GM21786 (cell line): Measurements from ENCODE around the gene NR2E1.

ENCODE experiments used
- ATAC-seq: cut with Tn5 transposase; IDR thresholded peaks from one replicate; pipeline ENCODE4 v1.9.1; 2021; ENCODE audit not compliant: unreplicated experiment

Gene NR2E1

DNA sequence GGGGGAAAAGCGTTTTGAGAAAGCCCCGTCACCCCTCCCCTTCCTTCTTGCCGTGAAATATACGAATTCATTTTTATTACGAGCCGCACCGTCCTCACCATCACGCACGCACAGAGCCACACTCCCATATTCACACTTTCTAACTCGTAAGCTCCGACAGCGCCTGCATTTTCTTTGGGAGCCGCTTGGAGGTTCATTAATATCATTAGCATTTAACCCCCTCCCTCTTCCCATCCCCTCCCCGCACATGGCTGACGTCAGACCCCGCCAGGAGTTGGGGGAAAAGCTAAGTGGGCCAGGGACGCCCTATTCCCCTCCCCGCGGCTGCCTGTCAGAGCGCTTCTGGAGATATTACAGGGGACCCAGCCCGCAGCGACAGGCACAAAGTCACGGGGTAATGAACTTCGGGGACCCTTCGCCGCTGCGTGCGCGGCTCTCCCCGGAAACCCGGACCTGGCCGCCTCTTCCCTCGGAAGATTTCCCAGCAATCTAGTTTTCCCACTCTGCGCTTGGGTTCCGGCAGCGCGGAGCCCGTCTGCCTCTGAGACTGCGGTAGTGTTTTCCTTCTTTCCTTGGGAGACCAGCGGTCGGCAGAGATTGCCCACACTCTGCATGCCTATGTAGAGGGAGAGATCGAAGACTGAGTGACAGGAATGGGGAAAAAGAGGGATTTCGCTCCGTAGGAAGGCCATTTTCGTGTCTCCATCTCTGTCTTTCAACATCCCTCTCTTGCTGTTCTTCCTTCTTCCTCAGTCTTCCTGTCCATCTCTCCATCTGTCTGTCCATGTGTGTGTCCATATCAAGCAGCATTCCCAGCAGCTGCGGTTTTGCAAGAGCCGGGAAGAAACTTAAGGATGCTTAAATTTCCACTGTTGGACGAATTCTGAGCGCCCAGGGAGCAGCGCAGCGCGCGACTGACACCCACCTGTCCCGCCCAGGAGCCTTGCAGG is at the start of gene NR2E1:
Gene NR2E1 (plus strand): TSS at position 309 of the 950 bp plus-strand sequence. CDS start 744 bp downstream, outside the sequence.
- ATAC-seq: no peak

DNA sequence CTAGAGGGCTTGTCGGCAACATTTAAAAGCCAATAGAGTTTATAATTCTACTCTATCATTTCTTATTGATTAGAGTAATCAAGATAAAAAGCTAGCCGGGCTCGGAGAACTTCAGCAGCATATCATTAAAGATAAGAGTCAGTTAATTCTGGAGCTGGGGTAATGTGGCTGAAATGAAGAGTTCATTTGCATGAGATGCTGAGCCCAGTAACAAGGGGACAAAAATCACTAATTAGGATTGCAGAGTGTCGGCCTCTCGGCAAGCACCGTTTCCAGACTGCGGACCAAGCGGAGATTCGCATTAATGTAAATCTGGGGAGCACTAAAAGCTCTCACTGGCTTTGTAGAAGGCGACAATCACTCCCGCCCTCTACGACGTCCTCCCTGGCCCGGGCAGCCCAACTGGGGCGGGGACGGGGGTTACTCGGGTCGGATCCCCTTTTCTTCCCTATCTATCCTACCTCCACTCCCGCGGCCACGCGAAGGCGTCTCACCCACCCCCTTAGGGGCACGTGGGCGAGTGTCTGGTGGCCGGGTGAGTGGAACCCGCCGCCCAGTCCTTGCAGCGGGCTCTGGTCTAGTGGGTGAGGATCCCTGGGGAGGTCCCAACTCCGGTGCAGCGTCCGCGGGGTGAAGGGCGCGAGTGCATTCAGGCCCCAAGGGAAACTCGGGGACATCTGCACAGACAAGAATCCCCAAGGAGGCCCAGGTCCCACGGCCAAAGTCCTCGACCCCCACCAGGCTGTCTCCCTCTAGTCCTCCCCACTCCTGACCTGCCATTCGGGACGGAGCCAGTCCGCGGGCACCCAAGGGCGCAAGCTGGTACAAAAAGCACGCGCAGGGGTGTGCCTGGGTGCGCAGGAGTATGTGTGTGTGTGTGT is 49.0 kb upstream of the NR2E1 start:
- no peak for ATAC-seq

DNA sequence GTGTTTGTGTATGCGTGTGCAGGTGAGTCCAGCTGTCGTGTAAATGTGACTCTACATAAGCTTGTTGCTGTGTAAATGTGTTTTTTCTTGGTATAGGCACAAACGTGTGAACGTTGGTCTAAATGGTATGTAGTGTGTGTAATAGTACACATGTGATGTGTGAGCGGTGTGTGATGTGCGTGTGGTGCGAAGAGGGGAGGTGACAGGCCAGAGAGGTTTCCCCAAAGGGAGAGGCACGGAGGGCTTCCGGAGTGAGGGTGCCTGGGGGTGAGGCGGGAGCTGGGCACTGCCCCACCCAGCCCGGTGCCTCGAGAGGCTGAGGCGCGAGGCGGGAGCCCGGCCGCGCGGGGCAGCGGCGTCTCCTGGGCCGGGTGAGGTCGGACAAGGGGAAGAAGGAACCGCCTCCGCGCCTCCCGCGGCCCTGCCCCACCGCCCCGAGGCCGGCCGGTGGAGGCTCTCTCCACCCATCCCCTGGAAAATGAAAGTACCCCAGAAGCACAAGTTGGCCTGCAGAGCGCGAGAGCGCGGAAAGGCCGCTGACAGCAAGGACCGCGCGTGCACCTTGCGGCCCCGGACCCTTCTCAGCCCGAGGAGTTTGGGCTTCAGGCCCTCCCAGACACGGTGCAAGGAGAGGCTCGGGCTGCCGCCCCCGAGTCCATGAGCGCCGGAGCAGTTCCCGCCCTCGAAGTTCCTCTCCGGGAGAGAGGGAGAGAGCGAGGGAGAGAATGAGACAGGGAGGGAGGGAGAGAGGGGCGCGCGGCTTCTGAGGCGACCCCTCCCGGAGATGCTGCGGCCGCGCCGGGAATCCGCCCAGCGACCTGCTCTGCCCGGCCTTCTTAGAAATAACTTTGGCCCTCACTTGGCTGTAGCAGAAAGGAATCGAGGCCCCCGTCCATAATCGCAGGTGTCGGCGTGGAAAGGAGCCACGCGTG is 48.1 kb upstream of the NR2E1 start:
- ATAC-seq: no peak

DNA sequence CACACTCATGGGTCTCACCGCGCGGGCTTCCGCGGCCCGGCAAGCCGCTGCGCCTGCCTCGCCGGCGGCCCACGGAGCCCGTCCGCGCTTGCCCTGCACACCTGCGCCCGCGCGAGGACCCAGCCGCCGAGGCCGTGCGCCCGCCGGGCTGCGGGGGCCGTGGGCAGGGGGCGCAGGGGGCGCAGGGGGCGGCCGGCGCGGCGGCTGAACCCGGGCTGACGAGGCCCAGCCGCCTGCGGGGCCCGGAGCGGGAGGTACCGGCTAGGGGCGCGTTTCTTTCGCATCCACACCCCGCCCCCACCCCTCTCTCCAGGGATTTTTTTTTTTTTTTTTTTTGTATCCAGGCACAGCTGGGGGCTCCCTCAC is 47.5 kb upstream of the NR2E1 start:
- no peak for ATAC-seq

DNA sequence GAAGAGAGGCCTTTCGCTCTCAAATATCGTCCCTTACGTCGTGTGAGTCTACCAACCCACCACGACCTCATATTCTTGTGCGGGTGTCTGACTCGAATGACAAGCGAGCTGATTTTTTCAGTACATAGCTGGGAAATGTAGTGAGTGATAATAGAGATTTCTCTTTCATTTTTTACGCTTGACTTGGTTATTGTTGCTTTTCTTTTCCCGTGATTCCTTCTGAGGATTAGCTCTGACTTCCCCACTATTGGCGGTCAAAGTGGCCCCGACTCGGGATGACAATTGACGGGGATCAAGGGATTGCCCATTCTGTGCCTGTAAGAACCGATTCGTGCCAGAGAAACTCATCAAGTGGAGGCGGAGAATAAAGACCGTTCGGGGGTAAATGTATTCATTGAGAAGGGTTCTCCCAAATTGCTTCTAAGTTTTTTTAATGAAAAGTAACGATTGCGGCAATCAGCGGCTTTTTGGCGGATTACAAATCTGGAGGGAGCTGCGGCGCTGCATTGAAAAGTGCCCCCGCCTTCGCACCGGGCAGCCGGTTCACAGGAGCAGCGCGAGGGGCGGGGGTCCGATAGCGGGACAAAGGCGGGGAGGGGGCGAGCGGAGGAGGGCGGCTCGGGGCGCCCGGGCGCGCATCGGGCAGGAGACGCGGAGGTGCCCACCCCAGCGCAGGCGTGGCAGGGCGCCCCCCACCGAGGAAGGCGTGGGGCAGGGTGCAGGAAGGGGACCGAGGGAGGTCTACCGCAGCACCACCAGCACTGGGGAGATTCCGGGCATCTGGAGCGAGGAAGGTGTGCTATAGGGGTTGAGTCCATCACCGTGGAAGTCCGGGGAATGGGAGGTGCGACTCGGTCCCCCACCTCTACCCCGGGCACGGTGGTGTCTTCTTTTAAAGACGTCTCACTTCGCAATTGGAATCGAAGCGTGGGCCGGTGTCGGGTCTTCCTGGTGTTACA is 46.7 kb upstream of the NR2E1 start:
- ATAC-seq: no peak

DNA sequence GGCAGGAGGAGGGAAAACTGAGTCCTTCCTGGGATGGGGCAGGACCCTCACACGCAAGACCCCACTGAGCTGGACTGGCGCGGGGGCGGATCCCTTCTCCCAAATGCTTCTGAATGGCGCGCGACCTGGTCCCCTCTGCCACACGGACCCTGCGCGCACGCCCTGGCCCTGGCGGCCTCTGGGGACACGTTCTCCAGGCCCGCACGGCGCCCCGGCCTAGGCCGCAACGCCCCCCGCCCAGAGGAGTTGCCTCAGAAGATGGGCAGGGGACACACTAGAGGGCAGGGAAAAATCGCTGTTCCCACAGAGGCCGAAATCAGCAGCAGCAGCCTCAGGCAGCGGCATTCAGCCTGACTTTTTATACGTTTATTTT is 46.1 kb upstream of the NR2E1 start:
- no peak for ATAC-seq

DNA sequence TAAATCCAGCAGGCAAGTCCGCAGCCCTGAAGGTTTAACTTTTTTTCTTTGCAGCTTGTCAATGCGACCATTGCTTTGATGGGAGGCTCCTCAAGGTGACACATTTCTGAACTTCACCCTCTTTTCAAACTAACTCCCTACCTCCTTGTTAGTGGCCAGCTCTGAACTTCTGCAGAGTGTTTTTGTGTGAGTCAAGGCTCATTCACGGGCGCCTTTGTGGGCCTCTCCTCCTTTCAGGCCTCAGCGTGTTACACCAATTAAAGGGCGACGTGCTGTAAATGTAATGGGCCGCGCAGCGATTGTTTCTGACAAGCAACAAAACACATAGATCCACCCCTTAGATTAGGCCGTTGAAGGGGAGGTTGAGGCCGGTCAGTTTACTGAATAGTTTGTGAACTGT is 45.5 kb upstream of the NR2E1 start:
- ATAC-seq: no peak

DNA sequence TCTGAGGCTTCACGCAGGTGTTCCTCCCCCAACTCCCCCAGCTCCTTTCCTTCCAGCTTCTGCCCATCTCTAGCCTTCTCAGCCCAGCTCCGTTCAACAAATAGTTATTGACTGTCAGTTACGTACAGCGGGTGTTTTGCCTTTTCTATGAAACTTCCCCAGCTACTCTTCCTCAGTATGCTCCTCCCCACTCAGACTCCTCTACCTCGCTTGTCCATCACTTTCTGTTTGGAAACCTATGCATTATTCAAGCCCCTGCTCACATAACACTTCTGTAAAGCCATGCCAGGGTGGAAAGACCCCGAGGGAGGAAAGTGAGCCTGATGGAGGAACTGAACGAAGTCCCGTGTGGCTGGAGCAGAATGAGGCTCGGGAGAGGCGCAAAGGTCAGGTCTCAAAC is 44.2 kb upstream of the NR2E1 start:
- no peak for ATAC-seq

DNA sequence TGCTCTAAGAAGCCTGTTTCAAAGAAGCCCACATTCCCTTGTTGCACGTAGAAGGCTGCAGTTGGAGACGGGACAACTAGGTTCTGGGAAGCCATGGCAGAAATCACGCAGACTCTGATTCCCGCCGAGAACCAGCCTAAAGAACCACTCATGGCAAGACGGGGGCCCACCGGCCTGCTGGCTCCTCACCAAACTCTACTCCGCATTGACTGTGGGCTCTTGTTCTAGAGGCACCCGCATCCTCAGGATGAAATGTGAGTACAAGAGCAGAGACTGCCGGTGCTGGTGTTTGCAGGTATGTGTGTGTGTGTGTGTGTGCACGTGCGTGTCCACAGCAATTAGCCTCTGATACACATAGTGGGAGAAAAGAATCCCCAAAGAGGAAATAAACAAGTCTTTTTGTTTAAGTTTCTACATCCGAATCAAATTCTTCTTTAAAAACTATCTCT is 42.3 kb upstream of the NR2E1 start:
- ATAC-seq: no peak

DNA sequence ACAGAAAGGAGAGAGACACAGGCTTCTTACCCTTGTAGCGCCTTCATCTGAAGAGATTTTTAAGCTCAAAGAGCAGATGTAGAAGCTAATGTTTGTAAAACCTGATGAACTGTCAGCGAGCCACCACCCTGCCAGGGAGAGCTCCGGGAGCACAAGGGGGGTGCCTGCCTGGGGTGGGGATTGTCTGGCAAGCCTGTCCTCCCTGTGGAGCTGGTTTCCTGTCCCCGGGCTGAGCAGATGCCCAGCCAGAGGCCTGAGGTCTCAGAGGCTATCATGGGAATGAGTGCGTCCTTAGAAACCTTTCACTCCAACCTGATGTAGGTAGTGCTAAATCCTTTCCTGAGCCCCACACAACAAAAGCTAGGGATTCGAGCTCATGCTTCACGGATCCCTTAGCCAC is 41.9 kb upstream of the NR2E1 start:
- ATAC-seq: no peak

DNA sequence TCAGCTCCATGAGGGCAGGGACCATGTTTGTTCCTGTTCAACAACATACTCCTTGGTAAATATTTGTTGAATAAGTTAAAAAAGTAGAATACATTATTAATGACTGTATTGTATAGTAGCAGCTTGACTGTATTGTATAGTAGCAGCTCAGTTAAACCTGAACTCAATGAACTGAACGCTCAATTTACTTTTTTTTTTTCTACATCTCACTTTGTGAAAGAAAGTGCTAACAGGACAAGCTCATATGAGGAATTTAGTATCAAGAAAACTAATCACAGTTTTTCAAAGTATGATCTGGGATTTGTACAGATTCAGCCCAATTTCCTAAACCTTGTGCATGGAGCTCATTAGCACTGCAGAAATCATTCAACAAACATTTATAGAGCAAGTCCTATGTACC is 38.8 kb upstream of the NR2E1 start:
- ATAC-seq: no peak

DNA sequence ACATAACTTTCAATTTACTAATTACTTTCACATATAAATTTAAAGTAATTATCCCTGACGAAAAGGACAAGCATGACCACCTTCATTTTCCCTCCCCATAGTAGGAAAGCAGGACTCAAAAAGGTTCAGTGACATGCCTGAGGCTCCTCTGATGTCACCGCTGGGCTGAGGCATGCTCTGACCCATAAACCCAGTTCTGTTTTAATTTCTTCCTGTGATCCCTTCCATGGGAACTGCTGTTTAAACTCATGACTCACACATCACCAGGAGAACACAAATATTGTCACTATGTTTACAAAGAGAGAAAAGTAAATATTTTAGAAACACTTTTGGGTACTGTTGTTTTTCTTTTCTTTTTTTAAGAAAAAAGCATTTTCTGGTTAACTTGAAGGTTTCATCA is 38.0 kb upstream of the NR2E1 start:
- ATAC-seq: no peak

DNA sequence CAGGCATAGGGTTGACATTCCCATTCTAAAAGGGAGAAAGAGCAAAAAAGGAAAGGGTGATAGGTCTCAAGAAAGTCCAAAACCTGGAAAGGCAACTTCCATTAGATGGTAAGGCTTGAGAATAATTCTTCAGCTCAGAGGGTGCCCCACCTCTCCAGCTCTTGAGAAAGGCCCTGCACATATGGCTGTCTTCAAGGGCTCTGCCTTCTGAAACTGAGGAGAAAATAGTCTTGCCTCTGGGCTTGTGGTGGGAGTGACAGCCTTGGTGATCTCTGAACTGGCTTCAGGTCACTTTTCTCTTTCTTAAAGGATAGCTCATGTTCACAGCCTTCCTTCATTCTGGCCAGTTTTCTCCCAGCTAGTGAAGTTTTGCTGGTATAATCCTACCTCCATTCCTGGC is 35.6 kb upstream of the NR2E1 start:
- no peak for ATAC-seq

DNA sequence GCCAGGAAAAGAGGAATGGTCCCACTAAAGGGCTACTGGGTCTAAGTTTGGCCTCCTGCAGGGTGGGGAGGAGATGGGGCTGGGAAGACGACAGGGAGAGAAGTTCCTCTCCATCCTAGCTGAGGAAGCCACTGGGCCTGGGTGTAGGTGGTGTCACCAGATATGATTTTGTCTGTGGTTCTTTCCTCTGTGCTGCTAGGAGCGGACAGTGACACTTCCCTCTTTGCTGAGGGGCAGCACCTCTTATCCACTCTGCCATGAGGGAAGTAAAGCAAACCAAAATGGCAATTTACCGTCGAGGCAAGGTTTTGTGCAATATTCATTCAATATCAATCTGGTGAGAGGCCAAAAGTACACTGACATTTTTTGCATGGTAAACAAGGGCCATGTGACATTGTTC is 33.0 kb upstream of the NR2E1 start:
- ATAC-seq: no peak

DNA sequence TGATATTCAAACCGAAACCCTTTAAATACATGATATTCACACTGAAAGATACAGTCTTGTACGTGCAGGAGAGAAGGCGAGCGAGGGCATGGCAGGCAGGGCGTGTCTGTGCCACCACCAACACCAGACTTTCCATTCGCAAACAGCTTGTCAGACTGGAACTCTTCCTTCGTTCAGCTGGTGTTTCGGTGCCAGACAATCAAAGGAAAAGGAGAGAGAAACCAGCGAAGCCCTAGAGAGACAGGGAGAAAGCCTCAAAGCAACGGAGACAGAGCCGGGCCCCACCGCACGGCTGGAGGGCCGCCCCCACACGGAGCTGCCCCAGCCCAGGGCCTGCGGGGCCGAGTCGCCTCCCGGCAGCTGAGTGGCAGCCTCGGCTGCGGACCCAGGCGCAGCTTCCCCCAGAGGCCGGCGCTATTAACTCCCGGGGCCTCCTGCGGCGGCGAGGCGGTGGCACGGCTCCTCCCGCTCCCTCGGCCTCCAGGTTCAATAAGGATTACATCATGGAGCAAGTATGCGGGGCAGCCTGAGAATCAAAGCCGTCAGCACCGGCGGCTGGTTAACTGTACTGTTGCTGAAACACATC is 32.1 kb upstream of the NR2E1 start:
- no peak for ATAC-seq

DNA sequence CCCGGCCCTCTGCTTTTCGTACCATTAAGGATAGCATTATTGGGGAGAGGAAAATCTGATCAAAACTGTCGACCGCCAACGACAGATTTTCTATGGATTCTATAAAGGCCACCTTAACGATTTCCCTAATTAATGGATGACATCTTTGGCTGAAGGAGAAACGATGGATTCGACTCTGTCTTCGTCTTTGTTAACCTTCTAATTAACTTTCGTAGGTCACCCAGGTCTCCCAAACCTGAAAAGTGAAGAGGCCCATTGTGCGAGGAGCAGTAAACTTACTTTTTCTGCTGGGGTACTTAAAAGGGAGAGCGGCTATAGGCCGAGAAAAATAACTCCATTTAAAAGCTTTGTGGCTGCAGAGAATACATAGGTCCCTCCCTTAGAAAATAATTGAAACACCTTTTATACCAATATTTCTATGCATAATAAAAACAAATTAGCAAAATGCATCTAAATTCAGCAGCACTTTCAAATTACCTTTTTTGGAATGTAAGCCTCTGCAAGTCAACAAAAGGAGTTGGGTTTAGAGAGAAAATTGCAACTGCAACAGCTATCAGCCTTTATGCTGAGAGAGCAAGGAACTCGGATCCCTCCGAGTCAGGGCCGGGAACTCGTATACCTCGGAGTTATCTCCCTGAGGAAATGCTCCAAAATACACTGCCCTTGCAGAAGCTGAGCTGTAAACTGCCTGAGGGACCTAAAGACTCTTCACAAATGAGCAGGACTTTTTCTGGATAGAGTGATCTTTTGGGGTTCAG is 31.4 kb upstream of the NR2E1 start:
- no peak for ATAC-seq

DNA sequence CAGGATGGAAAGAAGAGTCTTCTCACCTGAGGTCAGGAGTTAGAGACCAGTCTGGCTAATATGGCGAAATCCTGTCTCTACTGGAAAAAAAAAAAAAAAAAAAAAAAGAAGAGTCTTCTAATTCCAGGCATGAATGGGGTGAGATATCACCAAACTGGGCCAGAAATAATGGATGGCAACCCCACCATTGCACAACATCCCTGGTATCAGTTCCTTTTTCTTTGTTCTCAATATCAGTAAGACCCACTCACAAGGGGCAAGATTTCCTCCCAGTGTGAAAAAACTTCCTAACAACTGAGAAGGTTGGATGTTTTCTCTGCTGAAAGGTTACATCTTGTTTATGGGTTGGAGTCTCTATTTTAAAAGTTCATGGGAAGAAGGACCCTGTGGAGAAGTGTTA is 23.6 kb upstream of the NR2E1 start:
- no peak for ATAC-seq

DNA sequence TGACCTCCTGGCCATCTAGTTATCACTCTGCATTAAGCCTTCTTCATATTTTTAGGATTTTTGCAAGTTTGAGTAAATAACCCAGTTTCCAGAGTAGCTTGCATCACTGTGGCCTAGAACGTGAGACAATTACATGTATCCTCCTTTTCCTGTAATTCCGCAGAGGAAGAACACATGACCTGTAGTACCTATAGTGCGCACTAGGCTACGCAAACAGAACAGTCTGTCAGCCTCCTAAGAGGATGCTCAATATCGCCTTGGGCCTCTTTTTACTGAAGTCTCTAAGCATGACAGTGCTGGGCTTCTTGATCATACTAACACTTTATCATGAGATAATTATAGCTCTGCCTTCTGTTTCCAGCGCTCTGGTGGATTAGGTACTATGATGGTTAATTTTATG is 20.2 kb upstream of the NR2E1 start:
- no peak for ATAC-seq

DNA sequence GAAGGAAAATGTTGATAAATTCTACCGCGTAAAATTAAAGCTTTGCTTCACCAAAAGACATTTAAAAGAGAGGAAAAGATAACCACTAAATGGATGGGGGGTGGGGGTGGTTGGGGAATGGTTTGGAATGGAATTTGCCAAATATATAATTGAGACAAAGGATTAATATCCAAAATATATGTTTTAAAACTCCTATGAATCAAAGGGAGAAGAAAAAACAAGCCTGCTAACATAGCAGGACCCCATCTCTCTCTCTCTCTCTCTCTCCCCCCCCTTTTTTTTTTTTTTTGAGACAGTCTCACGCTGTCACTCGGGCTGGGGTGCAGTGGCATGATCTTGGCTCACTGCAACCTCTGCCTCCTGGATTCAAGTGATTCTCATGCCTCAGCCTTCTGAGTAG is 13.4 kb upstream of the NR2E1 start:
- no peak for ATAC-seq
